Measurements from ENCODE around the gene DGKI. TPM values are rescaled to one million over a fixed set of nuclear protein-coding genes. Genes with fewer than 3 reads are reported as not detected.

DGKI gene
- total and polyA plus RNA-seq, 2 of the 13 experiments (the other 11 are each of a cell fraction or from before 2014, with no cell fraction given) = 0.09 to 0.17 TPM

DNA sequence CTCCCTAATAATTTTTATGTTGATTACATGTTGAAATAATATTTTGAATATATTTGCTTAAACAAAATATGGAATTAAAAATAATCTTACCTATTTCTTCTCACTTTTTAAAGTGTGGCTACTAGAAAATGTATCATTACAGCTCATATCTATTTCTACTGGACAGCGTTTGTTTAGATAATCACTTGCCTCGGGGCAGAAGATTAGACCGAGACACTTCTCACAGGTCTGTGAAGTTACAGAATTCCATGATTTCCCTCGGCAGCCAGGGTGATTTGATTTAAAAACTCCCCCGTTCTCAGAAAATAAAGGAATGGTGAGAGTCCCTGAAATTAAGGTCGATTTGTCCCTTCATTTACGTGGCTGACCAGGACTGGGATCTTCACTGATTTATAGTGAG is 162.5 kb downstream of the DGKI start:
- in situ Hi-C loops (cut with HindIII; ENCODE audit: extremely low pct_ligation_motif_present, low pct_unique_long_range_greater_than_20kb) = no loop called here
- DNase-seq (ENCODE audit: low spot score) (no peak), ATAC-seq (no peak), FAIRE-seq (no peak)
- H3K27ac ChIP-seq (ENCODE audit: extremely low read length, insufficient read depth, low read length) = no peak overlapping the region
- H3K9me3 ChIP-seq (ENCODE audit: low read length) = no peaks in the 10 kb centered on the region
- H3K36me3 ChIP-seq (replicated peaks in 1 of 2; ENCODE audit: control insufficient read depth in 1 of 2, insufficient read depth in 2 of 2, low read length in 2 of 2) = no peaks in the 10 kb centered on the region
- POLR2A ChIA-PET = no interaction called here
- H3K4me3 ChIP-seq (replicated peaks in 1 of 3; ENCODE audit: insufficient read depth in 1 of 3, low read depth in 2 of 3, low read length in 3 of 3) = no peak overlapping the region
- peaks cover 3 to 65% of the 10 kb centered on the region in 2 experiments; a peak in 4 of 5 replicates for H3K27me3 ChIP-seq (ENCODE audit: control insufficient read depth in 1 of 2, insufficient read depth in 2 of 2, low read length in 2 of 2)
- no TSS peak for BruUV-seq (replicated peaks)
- no peak overlapping the region for H2AFZ ChIP-seq (ENCODE audit: low read length)
- WGBS (ENCODE audit: low lambda C conversion rate) = 4% methylated on average over 7 of the region's 7 CpGs
- no peak overlapping the region for H3K9ac ChIP-seq (ENCODE audit: insufficient read depth, low read depth, low read length)
- no peaks in the 10 kb centered on the region for H4K20me1 ChIP-seq (ENCODE audit: insufficient read depth, low read length)
- intact Hi-C loops (cut with micrococcal nuclease; ENCODE audit: unreplicated experiment) = no loop called here
- CTCF ChIA-PET (ENCODE audit: low intra/inter-chr PET ratio, low total read pairs) = no interaction called here
- H3K4me1 ChIP-seq (ENCODE audit: insufficient read depth, low read length) = no peaks in the 10 kb centered on the region
- H3K4me2 ChIP-seq (ENCODE audit: low read depth, low read length) = no peak overlapping the region
- H3K79me2 ChIP-seq (ENCODE audit: insufficient read depth, low read length) = no peaks in the 10 kb centered on the region
- TF ChIP-seq ETV5 (CRISPR knock-in tag; IDR thresholded peaks at IDR 0.05; ENCODE audit: borderline replicate concordance) = no peak
- TF ChIP-seq ZNF263 (CRISPR knock-in tag; IDR thresholded peaks at IDR 0.05) = no peak
- no peak for TF ChIP-seq ZNF766 (CRISPR knock-in tag; IDR thresholded peaks at IDR 0.05; ENCODE audit: borderline replicate concordance)
- TF ChIP-seq SP140L (CRISPR knock-in tag; IDR thresholded peaks at IDR 0.05; ENCODE audit: borderline replicate concordance) = no peak
- no peak for TF ChIP-seq POLR2AphosphoS2 (IDR thresholded peaks at IDR 0.05; ENCODE audit: low read depth, low read length)
- no peak for TF ChIP-seq TCF7L2 (IDR thresholded peaks at IDR 0.05; ENCODE audit: low read depth, low read length)
- no peak for TF ChIP-seq ZNF768 (CRISPR knock-in tag; IDR thresholded peaks at IDR 0.05)
- no peak for TF ChIP-seq ZC3H13 (CRISPR knock-in tag; IDR thresholded peaks at IDR 0.05)
- no peak for TF ChIP-seq SATB2 (CRISPR knock-in tag; IDR thresholded peaks at IDR 0.05)
- TF ChIP-seq ZMYM3 (CRISPR knock-in tag; IDR thresholded peaks at IDR 0.05) = no peak
- TF ChIP-seq ZNF329 (CRISPR knock-in tag; IDR thresholded peaks at IDR 0.05; ENCODE audit: low read depth) = no peak
- no peak for TF ChIP-seq CREB3 (CRISPR knock-in tag; IDR thresholded peaks at IDR 0.05)
- no peak for TF ChIP-seq ZBTB43 (CRISPR knock-in tag; conservative IDR thresholded peaks at IDR 0.05)
- TF ChIP-seq GLI4 (CRISPR knock-in tag; IDR thresholded peaks at IDR 0.05; ENCODE audit: borderline replicate concordance) = no peak
- TF ChIP-seq ZHX1 (CRISPR knock-in tag; IDR thresholded peaks at IDR 0.05; ENCODE audit: low read depth) = no peak
- TF ChIP-seq CEBPZ (IDR thresholded peaks at IDR 0.05; ENCODE audit: low read length) = no peak
- TF ChIP-seq PHB2 (IDR thresholded peaks at IDR 0.05; ENCODE audit: partially characterized antibody) = no peak
- no peak for TF ChIP-seq ZMAT3 (CRISPR knock-in tag; conservative IDR thresholded peaks at IDR 0.05)
